Measurements from ENCODE around the gene C4orf50.

C4orf50 gene

DNA sequence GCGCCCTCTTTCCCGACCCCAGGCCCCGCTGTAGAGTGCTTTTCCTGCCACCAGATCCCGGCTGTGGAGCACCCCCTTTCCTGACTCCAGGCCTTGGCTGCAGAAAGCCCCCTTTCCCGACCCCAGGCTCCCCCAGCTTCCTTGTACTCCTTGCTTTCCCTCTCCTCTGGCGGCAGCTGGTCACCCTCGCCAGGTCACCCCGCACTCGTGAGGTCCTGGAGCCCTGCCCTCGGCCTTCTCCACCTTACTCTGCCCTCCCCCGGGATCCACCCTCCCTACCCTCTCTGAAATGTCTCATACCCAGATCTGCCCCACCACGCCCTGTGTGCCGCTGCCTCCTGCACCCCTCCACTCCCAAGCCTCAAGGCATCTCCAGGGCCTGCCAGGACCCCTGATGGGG lies 25.0 kb upstream of the C4orf50 start:
- no peak for DNase-seq

DNA sequence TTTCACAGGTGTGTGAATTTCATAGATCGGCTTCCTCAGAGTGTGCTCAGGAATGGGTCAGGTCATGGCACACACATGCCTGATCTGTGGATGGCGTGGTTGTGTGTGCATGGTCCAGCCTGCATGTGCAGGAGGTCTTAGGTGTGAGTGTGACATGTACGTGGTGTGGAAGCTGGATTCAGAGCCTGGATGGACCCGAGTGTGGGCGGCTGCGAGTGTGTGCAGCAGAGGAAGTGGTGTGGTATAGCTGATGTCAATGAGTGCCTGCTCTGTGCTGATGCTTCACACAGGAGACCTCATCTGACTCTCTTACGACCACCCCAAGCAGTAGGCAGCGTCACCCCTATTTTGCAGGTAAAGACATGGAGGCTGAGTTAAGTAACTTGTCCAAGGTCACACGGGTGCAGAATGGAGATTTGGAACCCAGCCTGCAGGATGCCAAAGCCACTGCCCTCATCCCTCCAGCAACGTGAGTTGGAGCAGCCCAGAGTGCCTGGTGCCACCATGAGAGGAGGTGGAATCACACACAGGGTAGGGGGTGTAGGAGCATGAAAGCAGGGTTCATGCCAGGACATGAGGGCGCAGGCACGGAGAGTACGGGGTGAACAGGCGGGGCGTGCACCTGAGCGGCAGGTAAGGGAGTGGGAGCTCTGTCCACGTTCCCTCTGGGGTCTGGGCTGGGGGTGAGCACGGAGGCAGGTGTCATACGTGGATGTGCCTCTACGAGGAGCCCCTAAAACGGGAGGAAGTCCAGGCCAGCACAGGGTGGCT lies 24.2 kb upstream of the C4orf50 start:
- no peak for DNase-seq

DNA sequence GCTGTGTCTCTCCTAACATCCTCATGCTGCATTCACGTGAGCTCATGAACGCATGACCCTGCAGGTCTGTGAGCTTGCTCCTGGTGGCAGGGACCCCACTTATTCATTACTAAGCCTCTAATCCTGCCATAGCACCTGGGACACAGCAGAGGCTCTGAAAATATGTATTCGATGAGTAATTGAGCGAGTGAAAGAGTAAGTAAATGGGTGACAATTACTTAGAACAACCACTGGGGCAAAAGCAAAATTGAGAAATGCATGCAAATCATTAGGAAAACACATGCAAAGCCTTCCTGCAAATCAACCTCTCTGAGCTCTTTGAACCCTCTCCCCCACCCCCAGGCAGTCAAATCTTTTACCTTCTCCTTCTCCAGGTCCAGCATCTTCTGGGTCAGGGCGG lies 23.6 kb upstream of the C4orf50 start:
- DNase-seq: no peak

GRCh38 chr4:6038711-6039110 lies 20.5 kb upstream of the C4orf50 start:
- no peak for DNase-seq

DNA sequence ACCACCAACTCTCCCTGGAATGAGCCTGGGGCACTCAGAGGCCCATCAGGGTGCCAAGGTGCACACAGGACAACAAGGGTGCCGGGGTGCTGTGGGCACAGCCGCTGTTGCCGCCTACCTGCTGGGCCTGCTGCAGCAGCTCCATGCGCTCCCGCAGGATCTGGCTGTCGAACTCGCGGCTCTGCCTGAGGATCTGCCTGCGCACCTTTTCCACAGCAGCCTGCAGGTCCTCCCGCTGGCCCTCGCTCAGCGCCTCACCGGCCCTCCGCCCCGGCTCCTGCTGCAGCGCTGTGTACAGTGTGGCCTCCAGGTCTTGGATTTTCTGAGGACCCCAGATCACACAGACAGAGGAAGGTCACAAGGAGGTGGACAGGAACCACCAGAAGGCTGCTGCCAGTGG lies 17.6 kb upstream of the C4orf50 start:
- no peak for DNase-seq

DNA sequence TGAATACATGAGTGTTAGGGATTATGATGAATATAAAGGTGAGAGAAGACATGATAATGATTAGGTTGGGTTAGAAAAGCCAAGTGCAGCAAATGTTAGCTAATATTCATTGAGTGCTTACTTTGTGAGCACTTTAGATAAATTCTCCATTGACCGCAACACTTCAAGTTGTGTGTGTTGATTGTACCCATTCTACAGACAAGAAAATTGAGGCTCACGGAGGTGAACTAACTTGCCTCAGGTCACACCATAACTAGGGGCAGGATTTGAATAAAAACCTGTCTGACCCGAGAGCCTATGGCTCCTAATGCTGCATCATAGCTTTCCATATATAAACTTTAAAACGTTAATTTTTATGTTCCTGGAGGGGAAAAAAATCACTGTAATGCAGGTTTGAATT lies 15.2 kb upstream of the C4orf50 start:
- no peak for DNase-seq

- DNase-seq: peak; percentile 90
These were observed 14.3 kb upstream of the C4orf50 start for GRCh38 chr4:6032249-6033244.

GRCh38 chr4:6031846-6032245 lies 13.6 kb upstream of the C4orf50 start:
- DNase-seq: no peak

GRCh38 chr4:6030679-6031078 lies 12.4 kb upstream of the C4orf50 start:
- no peak for DNase-seq

DNA sequence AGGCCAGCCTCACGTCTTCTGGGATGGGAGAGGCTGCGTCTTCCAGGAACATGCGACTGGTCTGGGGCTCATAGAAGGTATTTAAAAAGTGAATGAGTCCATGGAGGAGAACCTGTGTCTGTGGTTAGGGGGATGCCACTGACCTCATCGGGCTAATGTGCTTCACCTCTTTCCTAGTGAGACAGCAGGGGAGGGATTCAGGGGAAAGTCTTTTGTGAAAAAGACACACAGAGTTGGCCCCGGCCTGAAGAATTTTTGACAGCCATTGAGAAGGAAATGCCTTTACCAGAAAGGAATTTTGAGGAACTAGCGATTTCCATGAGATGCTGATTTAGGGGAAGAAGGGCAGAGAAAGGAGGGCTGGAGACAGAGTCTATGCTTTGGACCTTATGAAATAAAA lies 11.0 kb upstream of the C4orf50 start:
- no peak for DNase-seq

DNA sequence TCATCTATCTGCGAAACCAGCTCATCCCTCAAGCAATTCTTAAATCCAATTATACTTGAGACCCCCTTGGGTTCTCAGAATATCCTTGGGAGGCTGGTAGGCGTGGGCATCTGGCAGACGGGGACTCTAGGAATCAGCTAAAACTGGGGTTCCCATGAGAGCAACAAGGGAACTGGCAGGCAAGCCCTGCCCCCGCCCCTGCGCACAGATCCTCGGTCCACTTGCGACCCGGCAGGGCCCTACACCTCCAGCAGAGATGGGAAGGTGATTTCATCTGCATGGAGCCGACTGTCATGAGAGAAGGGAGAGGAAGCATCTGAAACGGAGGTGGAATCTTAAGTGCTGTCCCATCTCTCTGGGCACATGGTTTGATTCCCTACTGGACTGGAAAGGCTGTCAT lies 9.9 kb upstream of the C4orf50 start:
- DNase-seq: no peak

- DNase-seq: no peak
These were observed 9.2 kb upstream of the C4orf50 start for GRCh38 chr4:6027392-6027791.

DNA sequence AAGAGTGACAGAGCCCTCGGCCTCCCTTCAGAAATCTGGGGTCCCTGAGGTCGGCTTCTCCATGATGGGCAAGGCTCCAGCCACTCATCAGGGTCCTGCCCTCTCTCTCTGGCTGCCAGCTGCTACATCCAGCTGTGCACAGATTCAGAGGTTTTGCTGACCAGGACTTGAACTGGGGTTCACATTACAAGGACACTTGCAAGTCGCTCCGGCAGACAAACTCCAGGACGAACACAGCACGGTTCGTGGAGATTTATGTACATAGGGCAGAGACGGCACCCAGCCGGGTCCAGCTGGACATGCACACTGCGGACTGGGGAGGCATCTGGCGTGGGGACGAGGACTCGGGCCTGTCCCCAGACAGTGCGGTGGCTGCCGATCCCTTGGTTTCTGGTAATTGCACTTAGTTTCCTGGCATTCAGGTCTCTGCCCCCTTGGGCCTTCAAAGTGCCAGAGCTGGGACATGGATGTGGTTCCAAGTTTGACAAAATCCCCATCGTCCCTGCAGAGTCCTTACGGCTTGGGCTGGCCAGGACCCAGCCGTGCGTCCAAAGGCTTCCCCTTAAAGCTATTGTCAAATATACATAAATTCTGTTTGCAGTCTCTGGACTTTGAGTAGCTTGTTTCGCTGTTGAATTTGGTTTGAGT lies 6.2 kb upstream of the C4orf50 start:
- DNase-seq: no peak

GRCh38 chr4:6023731-6024130 lies 5.5 kb upstream of the C4orf50 start:
- no peak for DNase-seq

- no peak for DNase-seq
These were observed 4.5 kb upstream of the C4orf50 start for GRCh38 chr4:6022607-6023288.

GRCh38 chr4:6021831-6022606 lies 3.8 kb upstream of the C4orf50 start:
- peak; percentile 46 for DNase-seq

DNA sequence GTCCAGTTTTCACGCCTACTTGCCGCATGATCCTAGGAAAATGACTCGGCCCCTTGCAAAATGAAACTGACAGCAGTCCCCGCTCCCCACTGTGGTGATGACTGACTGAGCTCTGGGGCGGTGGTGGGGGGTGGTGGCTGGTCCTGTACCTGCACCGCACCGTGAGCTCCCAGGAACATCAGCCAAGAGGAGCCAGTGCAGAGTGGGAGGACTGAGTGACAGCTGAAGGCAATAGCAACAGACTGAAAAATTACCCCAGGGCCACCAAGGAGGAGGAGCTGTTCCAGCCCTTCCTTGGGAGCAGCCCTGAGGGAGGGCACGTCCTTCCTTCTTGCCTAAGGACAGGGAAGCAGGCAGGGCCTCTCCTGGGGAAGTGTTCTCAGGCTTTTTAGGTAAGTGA lies 2.4 kb upstream of the C4orf50 start:
- DNase-seq: no peak

DNA sequence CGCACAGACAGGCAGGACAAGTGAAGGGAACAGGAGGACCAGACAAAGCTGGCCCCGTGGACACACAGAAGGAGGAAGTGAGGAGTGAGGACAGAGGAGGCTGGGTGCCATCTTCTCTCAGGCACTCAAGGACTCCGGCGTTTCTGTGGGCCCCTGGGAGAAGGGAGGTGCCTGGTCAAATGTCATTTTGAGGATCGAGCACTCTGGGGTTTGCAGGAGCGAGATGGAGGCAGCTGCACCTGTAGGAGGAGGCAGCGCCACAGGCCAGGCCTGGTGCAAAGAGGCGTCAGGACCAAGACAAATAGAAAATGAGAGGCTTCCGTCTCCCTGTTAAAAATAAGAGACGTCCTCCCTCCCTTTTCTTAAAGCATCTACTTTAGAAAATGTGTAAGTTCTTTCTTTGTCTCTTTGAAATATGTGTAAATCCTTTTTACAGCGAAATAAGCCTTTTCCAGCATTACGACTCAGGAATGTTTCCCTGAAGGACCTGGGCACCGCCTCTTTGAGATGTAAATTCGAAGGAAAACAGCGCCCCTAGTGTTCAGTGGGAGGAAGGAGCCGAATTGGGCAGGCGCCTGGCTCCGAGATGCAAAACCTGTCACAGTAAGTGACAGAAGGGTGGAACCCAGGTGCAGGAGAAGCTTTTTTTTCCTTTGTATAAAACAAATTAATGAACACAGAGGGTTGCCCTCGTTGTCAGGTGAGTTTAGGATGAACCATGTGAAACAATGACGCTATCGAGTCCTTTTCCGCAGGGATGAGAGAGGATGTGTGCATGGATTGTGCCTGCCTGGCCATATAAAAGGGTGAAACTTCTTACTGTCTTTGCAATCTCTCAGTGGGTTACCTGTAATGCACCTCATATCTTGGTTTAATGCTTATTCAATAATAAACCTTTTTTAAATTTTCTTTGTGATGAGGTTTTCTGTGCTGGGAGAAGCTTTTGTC lies 1.4 kb upstream of the C4orf50 start:
- DNase-seq: peak; percentile 88

DNA sequence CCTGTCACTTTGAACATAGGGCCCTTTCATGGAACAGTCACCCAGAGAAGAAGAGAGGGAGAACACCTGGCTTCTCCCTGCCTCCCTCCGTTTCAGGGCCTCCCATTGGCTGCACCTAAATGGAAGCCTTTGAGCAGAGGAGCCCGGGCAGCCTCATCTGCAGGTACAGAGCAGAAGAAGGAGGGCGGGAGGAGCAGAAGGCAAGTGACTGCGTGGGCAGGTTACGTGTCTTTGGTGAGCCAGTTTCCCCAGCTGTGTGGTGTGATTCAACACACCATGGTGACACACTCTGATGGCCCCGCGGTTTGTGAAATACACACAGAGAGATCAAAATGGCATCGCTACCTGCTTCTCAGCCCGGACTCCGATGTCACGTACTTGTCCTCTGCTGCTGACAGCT lies 431 bp downstream of the C4orf50 start:
- DNase-seq: peak; percentile 43

DNA sequence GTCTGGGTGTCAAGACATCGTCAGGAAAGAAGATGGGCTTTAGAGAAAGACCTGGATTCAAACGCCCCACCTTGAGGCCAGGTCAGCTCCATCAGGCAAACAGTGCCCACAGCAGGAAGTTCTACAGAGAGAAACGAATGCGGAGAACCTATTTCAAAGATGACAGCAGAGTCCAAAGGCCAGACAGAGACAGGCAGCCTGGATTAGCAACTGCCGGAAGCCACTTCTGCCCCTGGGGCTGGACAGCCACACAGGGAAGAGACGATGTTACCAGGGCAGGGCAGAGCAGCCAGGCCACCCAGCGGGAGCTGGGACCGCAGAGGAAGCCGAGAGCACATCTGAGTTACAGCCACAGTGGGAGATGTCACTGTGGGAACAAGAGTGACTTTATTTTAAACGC lies 1.2 kb downstream of the C4orf50 start:
- DNase-seq: peak; percentile 94

GRCh38 chr4:6013564-6013963 lies 4.7 kb downstream of the C4orf50 start:
- DNase-seq: no peak

Data from DMS53 (cell line).